ENCODE measurements around the gene EDRF1. TPM values are rescaled to one million over a fixed set of nuclear protein-coding genes. Genes with fewer than 3 reads are reported as not detected.

The EDRF1 gene
- total RNA-seq, 1 donor from 2014 or later, result 18.1 TPM

DNA sequence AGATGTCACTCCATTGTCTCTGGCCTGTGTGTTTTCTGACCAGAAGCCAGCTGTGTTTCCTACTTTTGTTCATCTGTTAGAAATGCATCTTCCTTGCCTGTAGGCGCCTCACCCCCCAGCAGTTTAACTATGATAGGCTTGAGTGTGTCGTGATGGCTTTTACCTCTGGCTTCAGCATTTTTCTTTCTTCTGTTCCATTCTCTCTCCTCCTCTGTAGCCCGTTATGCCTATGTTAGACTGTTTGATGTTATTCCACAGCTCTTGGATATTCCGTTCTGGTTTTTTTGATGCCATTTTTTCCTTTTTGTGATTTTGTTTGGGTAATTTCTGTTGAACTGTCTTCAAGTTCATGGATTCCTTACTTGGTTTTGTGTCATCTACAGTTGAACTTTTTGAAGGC, 38.2 kb downstream of the EDRF1 start:
- no peak for ATAC-seq
- H3K27ac ChIP-seq, result no peak overlapping the region
- DNase-seq, result no peak
- H3K4me3 ChIP-seq, result no peak overlapping the region
- H3K9me3 ChIP-seq, result no peaks in the 10 kb centered on the region
- H3K36me3 ChIP-seq, result peaks cover 87% of the 10 kb centered on the region
- TF ChIP-seq, protein P1, sequence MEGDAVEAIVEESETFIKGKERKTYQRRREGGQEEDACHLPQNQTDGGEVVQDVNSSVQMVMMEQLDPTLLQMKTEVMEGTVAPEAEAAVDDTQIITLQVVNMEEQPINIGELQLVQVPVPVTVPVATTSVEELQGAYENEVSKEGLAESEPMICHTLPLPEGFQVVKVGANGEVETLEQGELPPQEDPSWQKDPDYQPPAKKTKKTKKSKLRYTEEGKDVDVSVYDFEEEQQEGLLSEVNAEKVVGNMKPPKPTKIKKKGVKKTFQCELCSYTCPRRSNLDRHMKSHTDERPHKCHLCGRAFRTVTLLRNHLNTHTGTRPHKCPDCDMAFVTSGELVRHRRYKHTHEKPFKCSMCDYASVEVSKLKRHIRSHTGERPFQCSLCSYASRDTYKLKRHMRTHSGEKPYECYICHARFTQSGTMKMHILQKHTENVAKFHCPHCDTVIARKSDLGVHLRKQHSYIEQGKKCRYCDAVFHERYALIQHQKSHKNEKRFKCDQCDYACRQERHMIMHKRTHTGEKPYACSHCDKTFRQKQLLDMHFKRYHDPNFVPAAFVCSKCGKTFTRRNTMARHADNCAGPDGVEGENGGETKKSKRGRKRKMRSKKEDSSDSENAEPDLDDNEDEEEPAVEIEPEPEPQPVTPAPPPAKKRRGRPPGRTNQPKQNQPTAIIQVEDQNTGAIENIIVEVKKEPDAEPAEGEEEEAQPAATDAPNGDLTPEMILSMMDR (IDR thresholded peaks at IDR 0.05), result no peak
- intact Hi-C loops (cut with DNase I), result no loop called here
- no peaks in the 10 kb centered on the region for H3K4me1 ChIP-seq
- H3K27me3 ChIP-seq (ENCODE audit: low read depth), result no peaks in the 10 kb centered on the region

DNA sequence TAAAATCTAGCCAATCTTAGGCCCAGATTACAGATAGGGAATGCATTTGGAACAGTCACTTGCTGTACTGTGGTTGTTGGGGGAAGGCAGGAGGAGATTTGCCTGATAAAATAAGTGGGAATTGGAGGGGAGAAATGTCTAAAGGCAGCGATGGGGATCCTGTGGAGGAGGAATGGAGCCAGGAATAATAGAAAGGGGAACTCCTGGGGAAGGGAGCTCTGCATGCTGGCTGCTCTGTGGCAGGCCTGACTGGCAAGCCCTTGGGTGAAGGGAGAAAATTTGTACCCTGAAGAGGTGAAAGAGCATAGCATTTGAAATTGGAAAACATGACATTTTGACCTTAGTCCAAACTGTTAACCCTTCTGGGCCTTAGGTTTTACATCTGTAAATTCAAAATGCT, 42.5 kb downstream of the EDRF1 start:
- peaks cover 78% of the 10 kb centered on the region for H3K36me3 ChIP-seq
- no peak for ATAC-seq
- intact Hi-C loops (cut with DNase I), result no loop called here
- no peaks in the 10 kb centered on the region for H3K27me3 ChIP-seq (ENCODE audit: low read depth)
- H3K4me1 ChIP-seq, result no peaks in the 10 kb centered on the region
- H3K4me3 ChIP-seq, result no peak overlapping the region
- no peak for DNase-seq
- no peaks in the 10 kb centered on the region for H3K9me3 ChIP-seq
- H3K27ac ChIP-seq, result no peak overlapping the region
- TF ChIP-seq, protein P1 (IDR thresholded peaks at IDR 0.05), result no peak

DNA sequence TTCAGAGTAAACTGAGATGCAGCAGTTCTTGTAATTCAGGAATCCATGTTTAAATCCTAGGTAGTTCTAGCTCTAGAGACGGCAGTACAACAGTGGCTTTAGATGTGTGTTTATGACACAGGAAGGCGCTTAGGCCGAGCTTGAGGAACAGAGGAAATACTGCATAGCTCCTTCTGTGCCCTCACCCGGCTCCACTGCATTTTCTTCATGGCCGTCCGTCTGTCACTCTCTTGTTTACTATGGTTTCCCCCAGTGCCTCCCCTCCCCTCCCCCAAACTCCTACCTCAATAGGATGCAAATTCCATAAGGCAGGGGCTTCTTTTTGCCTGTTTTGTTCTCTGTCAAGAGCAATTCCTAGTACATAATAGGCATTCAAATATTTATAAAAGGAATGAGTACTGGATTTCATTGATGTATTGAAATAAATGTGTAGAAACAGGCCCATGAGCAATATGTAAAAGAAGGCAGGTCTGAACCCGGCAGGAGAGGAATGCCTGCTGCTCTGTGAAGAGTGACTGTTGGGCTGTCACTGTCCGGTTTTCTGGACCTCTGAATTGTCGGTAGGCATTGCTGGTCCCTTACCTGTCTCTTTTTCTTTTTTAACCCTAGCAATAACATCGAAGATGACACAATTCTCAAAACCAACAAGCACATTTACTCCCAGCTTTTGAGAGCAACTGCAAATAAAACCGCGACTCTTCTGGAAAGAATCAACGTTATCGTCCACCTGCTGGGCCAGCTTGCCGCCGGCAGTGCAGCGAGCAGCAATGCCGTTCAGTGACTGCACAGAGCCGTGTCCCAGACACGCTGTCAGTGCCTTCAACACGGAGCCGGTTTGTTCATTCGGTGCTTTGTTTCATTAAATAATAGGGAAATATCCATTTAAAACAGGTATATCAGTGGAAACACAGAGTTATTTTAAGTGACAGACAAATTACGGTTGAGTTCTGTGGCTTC, 43.5 kb downstream of the EDRF1 start:
- no peak overlapping the region for H3K4me3 ChIP-seq
- H3K27ac ChIP-seq, result no peak overlapping the region
- ATAC-seq, result no peak
- TF ChIP-seq, protein P1 (IDR thresholded peaks at IDR 0.05), result no peak
- H3K27me3 ChIP-seq (ENCODE audit: low read depth), result no peaks in the 10 kb centered on the region
- no peak for DNase-seq
- peaks cover 72% of the 10 kb centered on the region for H3K36me3 ChIP-seq
- intact Hi-C loops (cut with DNase I), result no loop called here
- H3K4me1 ChIP-seq, result no peaks in the 10 kb centered on the region
- no peaks in the 10 kb centered on the region for H3K9me3 ChIP-seq

DNA sequence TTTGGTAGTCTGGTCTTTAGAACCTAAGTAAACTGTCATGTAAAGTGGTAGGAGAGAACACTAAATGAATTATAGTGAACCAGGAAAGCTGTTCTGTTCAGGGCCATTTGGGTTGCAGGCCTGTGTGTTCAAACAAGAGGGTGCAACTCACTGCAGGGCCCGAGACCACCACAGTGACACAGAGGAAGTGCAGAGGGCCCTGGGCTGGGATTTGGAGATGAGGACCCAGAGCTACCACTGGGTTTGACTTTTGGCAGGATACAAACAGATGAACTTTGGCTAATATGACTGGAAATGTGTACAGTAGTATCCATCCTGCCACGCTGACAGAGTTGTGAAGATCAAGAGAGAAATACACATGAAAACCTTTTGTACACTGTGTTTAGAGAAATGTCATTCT, 46.3 kb downstream of the EDRF1 start:
- intact Hi-C loops (cut with DNase I), result no loop called here
- Histone ChIP-seq H3K4me1 (no peaks in the 10 kb centered on the region), H3K36me3 (peaks cover 51% of the 10 kb centered on the region), H3K4me3 (no peak overlapping the region), H3K9me3 (no peaks in the 10 kb centered on the region), H3K27ac (no peak overlapping the region), H3K27me3 (ENCODE audit: low read depth) (no peaks in the 10 kb centered on the region)
- ATAC-seq, result no peak
- DNase-seq, result no peak
- TF ChIP-seq, protein P1 (IDR thresholded peaks at IDR 0.05), result no peak

DNA sequence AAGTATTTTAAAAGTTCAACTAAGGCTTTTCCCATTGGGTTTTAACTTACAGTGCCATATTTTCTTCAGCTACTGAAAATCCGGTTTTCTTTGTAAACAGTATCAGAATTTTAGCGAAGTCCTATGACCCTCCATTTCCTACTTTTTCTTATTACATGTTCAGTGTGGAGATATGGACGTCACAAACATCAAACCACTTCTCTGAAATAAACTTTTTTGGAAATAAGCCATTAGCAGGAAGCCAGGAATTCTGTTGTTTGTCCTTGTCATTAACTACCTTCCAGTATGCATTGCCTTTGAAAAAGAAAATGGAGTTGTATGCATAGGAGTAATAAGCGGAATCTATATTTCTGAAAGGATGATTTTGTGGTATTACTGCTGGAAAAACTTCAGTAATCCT, 47.0 kb downstream of the EDRF1 start:
- Histone ChIP-seq H3K4me3 (no peak overlapping the region), H3K36me3 (peaks cover 49% of the 10 kb centered on the region), H3K27ac (no peak overlapping the region), H3K27me3 (ENCODE audit: low read depth) (no peaks in the 10 kb centered on the region), H3K4me1 (no peaks in the 10 kb centered on the region), H3K9me3 (no peaks in the 10 kb centered on the region)
- TF ChIP-seq, protein P1 (IDR thresholded peaks at IDR 0.05), result no peak
- no peak for DNase-seq
- no peak for ATAC-seq
- intact Hi-C loops (cut with DNase I), result no loop called here
